Adipose tissue (tissue), 3 donors: Measurements from ENCODE around the gene NLRC5. TPM values are rescaled to one million over a fixed set of nuclear protein-coding genes. Genes with fewer than 3 reads are reported as not detected.
"Not testable (repeated sequence)": the region's sequence is repeated elsewhere in the genome, so short reads cannot be mapped to it uniquely, and the experiment has no call there.

Experiments
- H3K27ac ChIP-seq: one replicate; pipeline ENCODE4 v1.5.1; 2013; ENCODE audit warnings: low read depth, low read length
- WGBS, 3 donors: extraction: QIAGEN DNeasy Blood & Tissue Kit; methylation state at CpG; one replicate each; pipeline ENCODE4 v1.1.7; 2013; 5-methylcytosine and 5-hydroxymethylcytosine counted together
- polyA plus RNA-seq, 3 donors: library from polyadenylated mRNA; stranded (reverse); fragments of 200-250 nt; gene quantifications; one replicate each; pipeline ENCODE4 v1.2.3, GENCODE V29; 2013
- donor health status: healthy with polysubstance abuse.
- donor health status: Bipolar disorder and iron deficiency.
- donor health status: healthy.

The NLRC5 gene
- polyA plus RNA-seq, 3 donors = 7.3 to 44.2 (median 29.7) TPM

- H3K27ac ChIP-seq = no peak overlapping the region
- 72 to 91% (median 80%) methylated on average over 11 of the region's 11 CpGs for WGBS, 3 donors
Observed at GRCh38 chr16:56977823-56978430, 11.4 kb upstream of the NLRC5 start.

GRCh38 chr16:56980201-56980535 is 9.2 kb upstream of the NLRC5 start:
- WGBS, 3 donors = 81 to 88% (median 85%) methylated on average over 4 of the region's 4 CpGs
- no peak overlapping the region for H3K27ac ChIP-seq

GRCh38 chr16:56980792-56981724 is 8.3 kb upstream of the NLRC5 start:
- 84 to 88% (median 85%) methylated on average over 16 of the region's 16 CpGs for WGBS, 3 donors

GRCh38 chr16:56981729-56982271 is 7.6 kb upstream of the NLRC5 start:
- no peak overlapping the region for H3K27ac ChIP-seq
- WGBS, 3 donors = 83 to 86% (median 83%) methylated on average over 12 of the region's 12 CpGs

More at GRCh38 chr16:56980792-56981724, 8.3 kb upstream of the NLRC5 start:
- no peak overlapping the region for H3K27ac ChIP-seq

GRCh38 chr16:56982695-56983094 is 6.7 kb upstream of the NLRC5 start:
- H3K27ac ChIP-seq = no peak overlapping the region
- WGBS, 3 donors = 89 to 93% (median 90%) methylated on average over 2 of the region's 2 CpGs

GRCh38 chr16:56983211-56983751 is 6.1 kb upstream of the NLRC5 start:
- no peak overlapping the region for H3K27ac ChIP-seq
- 62 to 79% (median 73%) methylated on average over 9 of the region's 9 CpGs for WGBS, 3 donors

- 90 to 92% (median 90%) methylated on average over 6 of the region's 6 CpGs for whole genome bisulfite sequencing, 3 donors
- H3K27ac ChIP-seq = no peak overlapping the region
Observed at GRCh38 chr16:56984639-56985038, 4.7 kb upstream of the NLRC5 start.

GRCh38 chr16:56985288-56985961 is 3.9 kb upstream of the NLRC5 start:
- WGBS, 3 donors = 57 to 84% (median 59%) methylated on average over 7 of the region's 7 CpGs
- peak overlapping the region; percentile 55 for H3K27ac ChIP-seq

GRCh38 chr16:56985962-56986360 is 3.4 kb upstream of the NLRC5 start:
- peak overlapping the region; percentile 55 for H3K27ac ChIP-seq
- 61 to 67% (median 63%) methylated on average over 2 of the region's 2 CpGs for WGBS, 3 donors

GRCh38 chr16:56986361-56986760 is 3.0 kb upstream of the NLRC5 start:
- 30 to 69% (median 43%) methylated on average over 1 of the region's 1 CpG for WGBS, 3 donors
- no peak overlapping the region for H3K27ac ChIP-seq

GRCh38 chr16:56986908-56987307 is 2.4 kb upstream of the NLRC5 start:
- H3K27ac ChIP-seq = not testable (repeated sequence)
- WGBS, 3 donors = 88 to 92% (median 91%) methylated on average over 4 of the region's 4 CpGs

- 91 to 97% (median 93%) methylated on average over 2 of the region's 2 CpGs for WGBS, 3 donors
Observed at GRCh38 chr16:56987692-56988091, 1.7 kb upstream of the NLRC5 start.

GRCh38 chr16:56988161-56988947 is 1.0 kb upstream of the NLRC5 start:
- WGBS, 3 donors = 64 to 89% (median 68%) methylated on average over 6 of the region's 6 CpGs

More at GRCh38 chr16:56987692-56988091, 1.7 kb upstream of the NLRC5 start:
- no peak overlapping the region for H3K27ac ChIP-seq

GRCh38 chr16:56989988-56990387 is 631 bp downstream of the NLRC5 start:
- no peak overlapping the region for H3K27ac ChIP-seq
- WGBS, 3 donors = 11 to 17% (median 15%) methylated on average over 7 of the region's 7 CpGs

More at GRCh38 chr16:56988161-56988947, 1.0 kb upstream of the NLRC5 start:
- H3K27ac ChIP-seq = peak overlapping the region; percentile 21

- no peak overlapping the region for H3K27ac ChIP-seq
- WGBS, 3 donors = 59 to 83% (median 65%) methylated on average over 16 of the region's 16 CpGs
Observed at GRCh38 chr16:56990407-56991286, 1.3 kb downstream of the NLRC5 start.

GRCh38 chr16:56992431-56992830 is 3.1 kb downstream of the NLRC5 start:
- WGBS, 3 donors = 78 to 94% (median 88%) methylated on average over 1 of the region's 1 CpG
- not testable (repeated sequence) for H3K27ac ChIP-seq

GRCh38 chr16:56993204-56993603 is 3.8 kb downstream of the NLRC5 start:
- WGBS, 3 donors = 18 to 68% (median 31%) methylated on average over 2 of the region's 2 CpGs
- no peak overlapping the region for H3K27ac ChIP-seq
